ENCODE measurements around the gene ORMDL2.

ORMDL2 gene

DNA sequence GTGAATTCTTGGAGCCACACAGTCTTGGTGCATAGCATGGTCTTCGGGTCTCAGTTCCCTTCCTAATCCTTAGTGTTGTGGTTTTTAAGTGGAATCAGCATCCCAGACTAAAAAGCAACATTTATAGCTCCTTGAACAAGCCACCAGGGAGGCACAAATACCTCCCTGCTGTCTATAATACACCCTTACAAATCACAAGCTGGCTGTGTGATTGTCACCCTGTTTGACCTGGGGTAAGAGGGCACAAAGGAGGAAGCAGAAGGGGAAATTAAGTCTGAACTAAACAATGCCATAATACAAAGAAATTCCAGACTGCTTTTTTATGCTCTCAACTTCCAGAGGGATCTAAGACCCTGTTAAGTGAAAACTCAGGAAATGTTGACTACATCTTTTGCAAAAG, 32.6 kb downstream of the ORMDL2 start:
- no peak overlapping the region for H3K27ac ChIP-seq (ENCODE audit: low read depth, low read length, poor library complexity, severe bottlenecking)
- TF ChIP-seq EZH2 (IDR thresholded peaks at IDR 0.05; ENCODE audit: borderline replicate concordance, low read length) (no peak), CTCF (IDR thresholded peaks at IDR 0.05; ENCODE audit: low read length) (no peak)
- no peak overlapping the region for H2AFZ ChIP-seq (ENCODE audit: low read length)

DNA sequence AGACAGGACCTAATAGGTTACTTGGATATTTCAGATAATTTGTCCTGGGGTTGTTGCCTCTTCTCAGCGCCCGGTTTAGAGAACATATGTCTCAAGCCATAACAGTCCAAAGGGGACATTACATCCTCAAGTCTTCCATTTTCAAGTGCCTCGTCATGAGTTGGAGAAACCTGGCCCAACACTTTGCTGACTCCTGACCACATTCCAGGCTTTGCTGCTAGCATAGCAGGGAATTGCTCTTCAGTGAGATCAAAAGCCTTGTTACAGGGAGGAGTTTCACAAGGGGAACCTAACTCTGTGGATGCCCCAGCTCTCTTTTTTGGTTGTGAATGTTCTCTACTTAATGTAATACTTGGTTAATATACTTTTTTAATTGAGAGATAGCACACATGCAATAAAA, 33.1 kb downstream of the ORMDL2 start:
- no peaks in the 10 kb centered on the region for H3K36me3 ChIP-seq (ENCODE audit: insufficient read depth, low read length)

More for the DNA sequence above, 32.6 kb downstream of the ORMDL2 start:
- Histone ChIP-seq H3K4me1 (ENCODE audit: insufficient read depth, low read length, severe bottlenecking) (no peaks in the 10 kb centered on the region), H3K9ac (ENCODE audit: low read length) (no peak overlapping the region), H3F3A (ENCODE audit: insufficient read depth, low read length) (no peaks in the 10 kb centered on the region), H3K36me3 (ENCODE audit: insufficient read depth, low read length) (no peaks in the 10 kb centered on the region), H3K79me2 (ENCODE audit: insufficient read depth, low read length) (no peaks in the 10 kb centered on the region), H3K4me3 (ENCODE audit: low read depth, low read length, poor library complexity, severe bottlenecking) (no peak overlapping the region), H3K4me2 (ENCODE audit: low read length) (no peak overlapping the region), H4K20me1 (ENCODE audit: insufficient read depth, low read length) (no peaks in the 10 kb centered on the region), H3K9me3 (ENCODE audit: low read length) (no peaks in the 10 kb centered on the region), H3K27me3 (ENCODE audit: insufficient read depth, low read length) (0 out of 2 replicates have a peak, but pooled peaks cover 3% of the 10 kb centered on the region), H3K9me2 (ENCODE audit: low read depth, low read length) (no peaks in the 10 kb centered on the region)

GRCh38 chr12:55852740-55853139, 34.9 kb downstream of the ORMDL2 start:
- TF ChIP-seq EZH2 (IDR thresholded peaks at IDR 0.05; ENCODE audit: borderline replicate concordance, low read length) (no peak), CTCF (IDR thresholded peaks at IDR 0.05; ENCODE audit: low read length) (no peak)
- Histone ChIP-seq H3K36me3 (ENCODE audit: insufficient read depth, low read length) (no peaks in the 10 kb centered on the region), H3K4me2 (ENCODE audit: low read length) (no peak overlapping the region), H3K9me3 (ENCODE audit: low read length) (no peaks in the 10 kb centered on the region), H4K20me1 (ENCODE audit: insufficient read depth, low read length) (no peaks in the 10 kb centered on the region), H3K9ac (ENCODE audit: low read length) (no peak overlapping the region), H3K9me2 (ENCODE audit: low read depth, low read length) (no peaks in the 10 kb centered on the region), H3K27ac (ENCODE audit: low read depth, low read length, poor library complexity, severe bottlenecking) (no peak overlapping the region), H3F3A (ENCODE audit: insufficient read depth, low read length) (no peaks in the 10 kb centered on the region), H3K4me1 (ENCODE audit: insufficient read depth, low read length, severe bottlenecking) (no peaks in the 10 kb centered on the region), H3K4me3 (ENCODE audit: low read depth, low read length, poor library complexity, severe bottlenecking) (no peak overlapping the region), H3K27me3 (ENCODE audit: insufficient read depth, low read length) (0 out of 2 replicates have a peak, but pooled peaks cover under 1% of the 10 kb centered on the region), H3K79me2 (ENCODE audit: insufficient read depth, low read length) (no peaks in the 10 kb centered on the region), H2AFZ (ENCODE audit: low read length) (no peak overlapping the region)

More for the DNA sequence above, 33.1 kb downstream of the ORMDL2 start:
- Histone ChIP-seq H3K4me3 (ENCODE audit: low read depth, low read length, poor library complexity, severe bottlenecking) (no peak overlapping the region), H3K79me2 (ENCODE audit: insufficient read depth, low read length) (no peaks in the 10 kb centered on the region), H3K9ac (ENCODE audit: low read length) (no peak overlapping the region), H3K27me3 (ENCODE audit: insufficient read depth, low read length) (0 out of 2 replicates have a peak, but pooled peaks cover 3% of the 10 kb centered on the region), H2AFZ (ENCODE audit: low read length) (no peak overlapping the region), H3K27ac (ENCODE audit: low read depth, low read length, poor library complexity, severe bottlenecking) (no peak overlapping the region), H3K9me2 (ENCODE audit: low read depth, low read length) (no peaks in the 10 kb centered on the region), H3K4me2 (ENCODE audit: low read length) (no peak overlapping the region), H4K20me1 (ENCODE audit: insufficient read depth, low read length) (no peaks in the 10 kb centered on the region), H3F3A (ENCODE audit: insufficient read depth, low read length) (no peaks in the 10 kb centered on the region), H3K4me1 (ENCODE audit: insufficient read depth, low read length, severe bottlenecking) (no peaks in the 10 kb centered on the region), H3K9me3 (ENCODE audit: low read length) (no peaks in the 10 kb centered on the region)
- TF ChIP-seq EZH2 (IDR thresholded peaks at IDR 0.05; ENCODE audit: borderline replicate concordance, low read length) (no peak), CTCF (IDR thresholded peaks at IDR 0.05; ENCODE audit: low read length) (no peak)

Measured in OCI-LY1 (cell line).